GM12878 (cell line): ENCODE measurements around the gene SENP6. TPM values are rescaled to one million over a fixed set of nuclear protein-coding genes. Genes with fewer than 3 reads are reported as not detected.
A peak's percentile ranks its signal among the peaks of the same experiment; 100 is the strongest.

Source experiments
- BCLAF1 ChIP-seq: fragments of 450-650 bp; IDR thresholded peaks from 2 replicates; pipeline ENCODE4 v1.6.1; 2017; ENCODE audit warnings: antibody characterized with exemption, mild to moderate bottlenecking, moderate library complexity
- CBX5 ChIP-seq: sonication (generic); IDR thresholded peaks from 2 replicates; pipeline ENCODE4 v1.6.1; 2016; ENCODE audit warnings: low read depth, moderate library complexity, mild to moderate bottlenecking, inconsistent platforms
- EGR1 ChIP-seq, 2 experiments: IDR thresholded peaks; 1 replicate in 1 of 2; 2 replicates in 1 of 2; pipeline ENCODE4 v1.6.1; 2011 to 2012; ENCODE audit warnings: low read depth in 2 of 2, low read length in 2 of 2, borderline replicate concordance in 1 of 2, mild to moderate bottlenecking in 1 of 2, moderate library complexity in 1 of 2
- HSF1 ChIP-seq: fragments of 150-350 bp; IDR thresholded peaks from 2 replicates; pipeline ENCODE4 v1.6.1; 2014; ENCODE audit warnings: mild to moderate bottlenecking, low read depth, low read length
- IKZF1 ChIP-seq: fragments of 450-650 bp; conservative IDR thresholded peaks from 2 replicates; pipeline ENCODE4 v1.6.1; 2017; ENCODE audit warnings: antibody characterized with exemption, mild to moderate bottlenecking
- NKRF ChIP-seq: fragments of 450-650 bp; conservative IDR thresholded peaks from 2 replicates; pipeline ENCODE4 v1.6.1; 2017; ENCODE audit warnings: mild to moderate bottlenecking, moderate library complexity
- NR2C1 ChIP-seq: fragments of 450-650 bp; IDR thresholded peaks from 2 replicates; pipeline ENCODE4 v1.6.1; 2017; ENCODE audit warnings: antibody characterized with exemption, mild to moderate bottlenecking, moderate library complexity
- POLR2AphosphoS2 ChIP-seq: IDR thresholded peaks from 2 replicates; pipeline ENCODE4 v1.6.1; 2011; ENCODE audit warnings: low read depth, mild to moderate bottlenecking, low read length, improper control_type of control experiment, moderate library complexity
- PRDM15 ChIP-seq: fragments of 450-650 bp; formaldehyde crosslinking; IDR thresholded peaks from 2 replicates; pipeline ENCODE4 v1.4.0; 2020; ENCODE audit warnings: mild to moderate bottlenecking, moderate library complexity
- RELA ChIP-seq: fragments of 450-650 bp; IDR thresholded peaks from 2 replicates; pipeline ENCODE4 v1.8.0; 2014; ENCODE audit warnings: borderline replicate concordance; ENCODE audit not compliant: partially characterized antibody
- SREBF2 ChIP-seq: IDR thresholded peaks from 2 replicates; pipeline ENCODE4 v1.6.1; 2012; ENCODE audit warnings: mild to moderate bottlenecking, low read length
- STAT1 ChIP-seq: fragments of 450-650 bp; conservative IDR thresholded peaks from 2 replicates; pipeline ENCODE4 v1.6.1; 2014; ENCODE audit warnings: antibody characterized with exemption, mild to moderate bottlenecking
- ZBTB11 ChIP-seq: fragments of 450-650 bp; formaldehyde crosslinking; IDR thresholded peaks from 2 replicates; pipeline ENCODE4 v1.5.0; 2022; ENCODE audit warnings: mild to moderate bottlenecking, missing genetic modification characterization
- polyA plus RNA-seq, 11 experiments: library from polyadenylated mRNA; depleted of rRNA in 4 of 11; unstranded in 6 of 11; stranded (reverse) in 5 of 11; fragments of >200 nt; fragmentation: Nextera tagmentation in 4 of 11; fragmentation: Illumina TruSeq in 1 of 11; extraction: Ambion mirVana in 4 of 11; extraction: Trizol in 1 of 11; gene quantifications; 1 replicate in 1 of 11; 2 replicates in 10 of 11; pipeline versions ENCODE4 v1.2.1 to v1.2.3, GENCODE V29; 2011 to 2016; ENCODE audit warnings: inconsistent platforms in 2 of 11, missing spikeins in 2 of 11, low read depth in 1 of 11
- total RNA-seq, 4 experiments: library from RNA; depleted of rRNA in 3 of 4; stranded (reverse); fragments of >200 nt in 3 of 4; fragmentation: Illumina TruSeq in 1 of 4; extraction: Trizol in 1 of 4; gene quantifications; 2 replicates each; pipeline versions ENCODE4 v1.2.1 to v1.2.3, GENCODE V29; 2013 to 2021

Gene SENP6
- total and polyA plus RNA-seq, 10 of the 15 experiments (the other 5 are each of a cell fraction or from before 2014, with no cell fraction given) = 10.7 to 70.0 (median 42.3) TPM

GRCh38 chr6:75602246-75603105, 796 bp downstream of the SENP6 start (continued):
- TF ChIP-seq ZBTB11 = no peak
- no peak for TF ChIP-seq BCLAF1
- no peak for TF ChIP-seq RELA
- no peak for TF ChIP-seq NR2C1
- 0 out of 2 replicates have a peak, but pooled peaks have one; percentile 23 for TF ChIP-seq STAT1
- no peak for TF ChIP-seq SREBF2
- peak; percentile 63 for TF ChIP-seq NKRF
- TF ChIP-seq EGR1 (IDR thresholded peaks at IDR 0.05; ENCODE audit: borderline replicate concordance in 1 of 2, low read depth in 2 of 2, low read length in 2 of 2) = peak in 1 of 2 experiments; percentile 85; a peak in 2 of 3 replicates
- TF ChIP-seq IKZF1 = peak; percentile 72; the same call in 1 of the 2 replicates
- no peak for TF ChIP-seq PRDM15 (CRISPR knock-in tag)
- TF ChIP-seq CBX5 = peak; percentile 67; the same call in 1 of the 2 replicates
- TF ChIP-seq HSF1 = no peak
- TF ChIP-seq POLR2AphosphoS2 = no peak
